ENCODE data around the gene FAM180B.

FAM180B gene

GRCh38 chr11:47578524-47579494, 7.7 kb upstream of the FAM180B start, which contains the start of the genes KBTBD4 and NDUFS3:
TSS of gene KBTBD4 (minus strand) at chr11:47578970. CDS start at chr11:47578951, 19 bp downstream.
TSS of gene NDUFS3 (plus strand) at chr11:47579074. CDS start at chr11:47579092, 18 bp downstream.
- DNase-seq (ENCODE audit: low read depth, low spot score), result peak; percentile 92
- no peaks in the 10 kb centered on the region for H3K27me3 ChIP-seq (ENCODE audit: insufficient read depth, insufficient read length)
- peak within 1 kb of the TSS; percentile 100 for H3K9ac ChIP-seq (ENCODE audit: insufficient read length, low read depth)
- H3K36me3 ChIP-seq (ENCODE audit: insufficient read depth, insufficient read length, low read length), result peaks cover 66% of the 10 kb centered on the region
- H3K4me3 ChIP-seq (ENCODE audit: insufficient read length, low read depth), result peak within 1 kb of the TSS; percentile 97
- no peaks in the 10 kb centered on the region for H3K4me1 ChIP-seq (ENCODE audit: insufficient read depth, insufficient read length)
- TF ChIP-seq YY1 (IDR thresholded peaks at IDR 0.05; ENCODE audit: insufficient read depth, insufficient read length) (peak; percentile 88), SUZ12 (IDR thresholded peaks at IDR 0.05; ENCODE audit: extremely low read depth, insufficient read depth, insufficient read length) (no peak), ZNF274 (IDR thresholded peaks at IDR 0.05; ENCODE audit: low read depth, low read length) (no peak)
- H3K9me3 ChIP-seq (ENCODE audit: insufficient read depth, low read length), result no peaks in the 10 kb centered on the region

GRCh38 chr11:47583844-47584243, 2.6 kb upstream of the FAM180B start:
- Histone ChIP-seq H3K36me3 (ENCODE audit: insufficient read depth, insufficient read length, low read length) (peaks cover 63% of the 10 kb centered on the region), H3K9ac (ENCODE audit: insufficient read length, low read depth) (no peak overlapping the region), H3K9me3 (ENCODE audit: insufficient read depth, low read length) (no peaks in the 10 kb centered on the region), H3K27me3 (ENCODE audit: insufficient read depth, insufficient read length) (no peaks in the 10 kb centered on the region), H3K4me1 (ENCODE audit: insufficient read depth, insufficient read length) (peaks cover 3% of the 10 kb centered on the region), H3K4me3 (ENCODE audit: insufficient read length, low read depth) (no peak overlapping the region)
- TF ChIP-seq SUZ12 (IDR thresholded peaks at IDR 0.05; ENCODE audit: extremely low read depth, insufficient read depth, insufficient read length) (no peak), ZNF274 (IDR thresholded peaks at IDR 0.05; ENCODE audit: low read depth, low read length) (no peak)
- DNase-seq (ENCODE audit: low read depth, low spot score), result no peak

- no peaks in the 10 kb centered on the region for H3K9me3 ChIP-seq (ENCODE audit: insufficient read depth, low read length)
- no peak overlapping the region for H3K4me3 ChIP-seq (ENCODE audit: insufficient read length, low read depth)
- peaks cover 6% of the 10 kb centered on the region for H3K27me3 ChIP-seq (ENCODE audit: insufficient read depth, insufficient read length)
- H3K9ac ChIP-seq (ENCODE audit: insufficient read length, low read depth), result no peak overlapping the region
- H3K4me1 ChIP-seq (ENCODE audit: insufficient read depth, insufficient read length), result peaks cover 13% of the 10 kb centered on the region
- peaks cover 41% of the 10 kb centered on the region for H3K36me3 ChIP-seq (ENCODE audit: insufficient read depth, insufficient read length, low read length)
- no peak for DNase-seq (ENCODE audit: low read depth, low spot score)
- TF ChIP-seq ZNF274 (IDR thresholded peaks at IDR 0.05; ENCODE audit: low read depth, low read length) (no peak), SUZ12 (IDR thresholded peaks at IDR 0.05; ENCODE audit: extremely low read depth, insufficient read depth, insufficient read length) (no peak), YY1 (IDR thresholded peaks at IDR 0.05; ENCODE audit: insufficient read depth, insufficient read length) (no peak)
Observed at GRCh38 chr11:47587039-47587716, 700 bp downstream of the FAM180B start.

GRCh38 chr11:47587723-47588326, 1.3 kb downstream of the FAM180B start:
- Histone ChIP-seq H3K9me3 (ENCODE audit: insufficient read depth, low read length) (no peaks in the 10 kb centered on the region), H3K4me3 (ENCODE audit: insufficient read length, low read depth) (no peak overlapping the region), H3K4me1 (ENCODE audit: insufficient read depth, insufficient read length) (peaks cover 13% of the 10 kb centered on the region), H3K36me3 (ENCODE audit: insufficient read depth, insufficient read length, low read length) (peaks cover 34% of the 10 kb centered on the region), H3K9ac (ENCODE audit: insufficient read length, low read depth) (no peak overlapping the region), H3K27me3 (ENCODE audit: insufficient read depth, insufficient read length) (peaks cover 12% of the 10 kb centered on the region)
- no peak for TF ChIP-seq SUZ12 (IDR thresholded peaks at IDR 0.05; ENCODE audit: extremely low read depth, insufficient read depth, insufficient read length)
- TF ChIP-seq YY1 (IDR thresholded peaks at IDR 0.05; ENCODE audit: insufficient read depth, insufficient read length), result no peak
- TF ChIP-seq ZNF274 (IDR thresholded peaks at IDR 0.05; ENCODE audit: low read depth, low read length), result no peak
- no peak for DNase-seq (ENCODE audit: low read depth, low spot score)

- Histone ChIP-seq H3K27me3 (ENCODE audit: insufficient read depth, insufficient read length) (peaks cover 25% of the 10 kb centered on the region), H3K9ac (ENCODE audit: insufficient read length, low read depth) (no peak overlapping the region), H3K9me3 (ENCODE audit: insufficient read depth, low read length) (no peaks in the 10 kb centered on the region), H3K36me3 (ENCODE audit: insufficient read depth, insufficient read length, low read length) (peaks cover 22% of the 10 kb centered on the region), H3K4me3 (ENCODE audit: insufficient read length, low read depth) (no peak overlapping the region), H3K4me1 (ENCODE audit: insufficient read depth, insufficient read length) (peaks cover 16% of the 10 kb centered on the region)
- TF ChIP-seq SUZ12 (IDR thresholded peaks at IDR 0.05; ENCODE audit: extremely low read depth, insufficient read depth, insufficient read length) (no peak), YY1 (IDR thresholded peaks at IDR 0.05; ENCODE audit: insufficient read depth, insufficient read length) (no peak), ZNF274 (IDR thresholded peaks at IDR 0.05; ENCODE audit: low read depth, low read length) (no peak)
- no peak for DNase-seq (ENCODE audit: low read depth, low spot score)
Observed at GRCh38 chr11:47589118-47589517, 2.6 kb downstream of the FAM180B start.

- Histone ChIP-seq H3K9me3 (ENCODE audit: insufficient read depth, low read length) (no peaks in the 10 kb centered on the region), H3K4me3 (ENCODE audit: insufficient read length, low read depth) (no peak overlapping the region), H3K4me1 (ENCODE audit: insufficient read depth, insufficient read length) (peaks cover 16% of the 10 kb centered on the region), H3K36me3 (ENCODE audit: insufficient read depth, insufficient read length, low read length) (peaks cover 17% of the 10 kb centered on the region), H3K27me3 (ENCODE audit: insufficient read depth, insufficient read length) (peaks cover 30% of the 10 kb centered on the region), H3K9ac (ENCODE audit: insufficient read length, low read depth) (no peak overlapping the region)
- no peak for DNase-seq (ENCODE audit: low read depth, low spot score)
- no peak for TF ChIP-seq YY1 (IDR thresholded peaks at IDR 0.05; ENCODE audit: insufficient read depth, insufficient read length)
- TF ChIP-seq SUZ12 (IDR thresholded peaks at IDR 0.05; ENCODE audit: extremely low read depth, insufficient read depth, insufficient read length), result no peak
- no peak for TF ChIP-seq ZNF274 (IDR thresholded peaks at IDR 0.05; ENCODE audit: low read depth, low read length)
Observed at GRCh38 chr11:47589584-47589976, 3.1 kb downstream of the FAM180B start.

Data from NT2/D1 (cell line).